B cell (primary cell): Measurements from ENCODE around the gene RAB8B. TPM values are rescaled to one million over a fixed set of nuclear protein-coding genes. Genes with fewer than 3 reads are reported as not detected.

Experiments
- ATAC-seq: fragments of 200-7000 bp; cut with Tn5 transposase; one replicate; pipeline ENCODE4 v1.10.0; 2021; ENCODE audit warnings: low read depth, mild to moderate bottlenecking, moderate number of reproducible peaks, moderate library complexity
- CTCF ChIA-PET: fragments of 350-600 bp; sonication (Branson Sonifier 250); formaldehyde crosslinking; loops from one replicate; lab custom pipeline; 2021; ENCODE audit warnings: antibody characterized with exemption, inconsistent platforms; lab: Charles Lee
- POLR2A ChIA-PET: fragments of 350-600 bp; sonication (Branson Sonifier 250); formaldehyde crosslinking; loops from one replicate; lab custom pipeline; 2021; ENCODE audit warnings: antibody characterized with exemption; lab: Charles Lee
- DNase-seq: peaks from one replicate; pipeline ENCODE4 v3.0.0; 2013
- H2AFZ ChIP-seq: 2 replicates; pipeline ENCODE4 v1.6.1; 2012; ENCODE audit warnings: mild to moderate bottlenecking, low read depth, low read length; ENCODE audit not compliant: insufficient read depth, poor library complexity, severe bottlenecking
- H3K27ac ChIP-seq, 2 donors: 1 replicate in 1 of 2; 2 replicates in 1 of 2; pipeline ENCODE4 v1.5.1; 2012 to 2013; ENCODE audit warnings: low read length in 2 of 2, mild to moderate bottlenecking in 2 of 2, moderate library complexity in 1 of 2
- H3K27me3 ChIP-seq, 4 experiments: fragments of 200-600 bp in 1 of 4; sonication (generic) in 1 of 4; replicated peaks in 1 of 4; 1 replicate in 2 of 4; 2 replicates in 2 of 4; pipeline versions ENCODE4 v1.6.1 to v1.7.0; 2013 to 2016; ENCODE audit warnings: low read length in 3 of 4, mild to moderate bottlenecking in 2 of 4, mixed read lengths in 1 of 4, moderate library complexity in 1 of 4; ENCODE audit not compliant: insufficient read depth in 4 of 4, control insufficient read depth in 3 of 4; ENCODE audit errors: control extremely low read depth in 1 of 4
- H3K36me3 ChIP-seq, 2 experiments: replicated peaks in 1 of 2; 1 replicate in 1 of 2; 2 replicates in 1 of 2; pipeline versions ENCODE4 v1.6.1 to v1.7.1; 2013; ENCODE audit warnings: low read length in 1 of 2; ENCODE audit not compliant: insufficient read depth in 2 of 2, control insufficient read depth in 1 of 2; ENCODE audit errors: control extremely low read depth in 1 of 2, extremely low read depth in 1 of 2
- H3K4me1 ChIP-seq, 2 donors: fragments of 200-600 bp in 1 of 2; sonication (generic) in 1 of 2; 1 replicate in 1 of 2; 2 replicates in 1 of 2; pipeline versions ENCODE4 v1.5.1 to v1.6.1; 2013 to 2017; ENCODE audit warnings: low read length in 2 of 2; ENCODE audit not compliant: control insufficient read depth in 2 of 2, insufficient read depth in 2 of 2
- H3K4me2 ChIP-seq: replicated peaks from 2 replicates; pipeline ENCODE3; 2012; ENCODE audit warnings: mild to moderate bottlenecking, low read depth, low read length; ENCODE audit not compliant: poor library complexity, severe bottlenecking
- H3K4me3 ChIP-seq, 5 experiments: fragments of 200-600 bp in 1 of 5; sonication (generic) in 1 of 5; 1 replicate in 3 of 5; 2 replicates in 2 of 5; pipeline versions ENCODE4 v1.5.1 to v1.7.0; 2011 to 2016; ENCODE audit warnings: low read length in 4 of 5, mild to moderate bottlenecking in 4 of 5, low read depth in 2 of 5, control low read depth in 1 of 5, moderate library complexity in 1 of 5; ENCODE audit not compliant: insufficient read depth in 1 of 5; ENCODE audit errors: control extremely low read depth in 1 of 5, extremely low read depth in 1 of 5
- H3K79me2 ChIP-seq: fragments of 200-600 bp; sonication (generic); one replicate; pipeline ENCODE4 v1.6.0; 2016; ENCODE audit warnings: low read length; ENCODE audit not compliant: control insufficient read depth, insufficient read depth
- H3K9ac ChIP-seq: fragments of 200-600 bp; sonication (generic); 2 replicates; pipeline ENCODE4 v1.6.1; 2017; ENCODE audit warnings: mild to moderate bottlenecking, low read length, moderate library complexity
- H3K9me3 ChIP-seq, 3 donors: one replicate each; pipeline versions ENCODE4 v1.6.1 to v1.7.1; 2013; ENCODE audit warnings: low read length in 2 of 3; ENCODE audit not compliant: control insufficient read depth in 2 of 3, insufficient read depth in 1 of 3; ENCODE audit errors: control extremely low read depth in 1 of 3
- H4K20me1 ChIP-seq: 2 replicates; pipeline ENCODE4 v1.6.0; 2012; ENCODE audit warnings: mild to moderate bottlenecking, low read length; ENCODE audit not compliant: insufficient read depth, control insufficient read depth, poor library complexity, severe bottlenecking
- H3K27ac Mint-ChIP-seq: one replicate; pipeline ENCODE4 v1.8.0; 2021; ENCODE audit warnings: mixed read lengths
- H3K27me3 Mint-ChIP-seq: one replicate; pipeline ENCODE4 v1.8.0; 2021; ENCODE audit warnings: mixed read lengths
- H3K4me1 Mint-ChIP-seq: one replicate; pipeline ENCODE4 v1.8.0; 2021; ENCODE audit warnings: mixed read lengths
- H3K4me3 Mint-ChIP-seq: one replicate; pipeline ENCODE4 v1.8.0; 2021; ENCODE audit warnings: mixed read lengths
- H3K9me3 Mint-ChIP-seq: one replicate; pipeline ENCODE4 v1.8.0; 2022; ENCODE audit warnings: mixed read lengths; ENCODE audit not compliant: insufficient read depth
- EZH2 ChIP-seq: IDR thresholded peaks from 2 replicates; pipeline ENCODE4 v1.6.1; 2012; ENCODE audit warnings: borderline replicate concordance, low read depth, mild to moderate bottlenecking, moderate library complexity, low read length; ENCODE audit not compliant: insufficient read depth, poor library complexity, severe bottlenecking
- WGBS: methylation state at CpG from one replicate; pipeline ENCODE4 v1.1.5; 2013; ENCODE audit warnings: missing lambda C conversion rate; ENCODE audit not compliant: insufficient coverage; 5-methylcytosine and 5-hydroxymethylcytosine counted together
- intact Hi-C: fragments of 100-400 bp; cut with micrococcal nuclease; formaldehyde crosslinking; loops from one replicate; pipeline ENCODE4 v1.10.0; 2022
- polyA plus RNA-seq: library from polyadenylated mRNA; depleted of rRNA; stranded (reverse); fragments of >200 nt; gene quantifications from 2 replicates; pipeline ENCODE4 v1.2.3, GENCODE V29; 2012
- total RNA-seq, 2 donors: library from RNA; stranded (reverse); fragments of 120-200 nt in 1 of 2; gene quantifications; 1 replicate in 1 of 2; 2 replicates in 1 of 2; pipeline versions ENCODE4 v1.2.3 to v1.2.4, GENCODE V29; 2013 to 2022
- TF ChIP-seq, protein P1 (sequence below): fragments of 200-600 bp; IDR thresholded peaks from one replicate; pipeline ENCODE4 v1.8.0; 2022; ENCODE audit warnings: antibody characterized with exemption, mild to moderate bottlenecking

RAB8B gene
- total and polyA plus RNA-seq, 2 donors (not counting 1 experiment from before 2014, with no cell fraction given), result 9.6 to 61.3 TPM

DNA sequence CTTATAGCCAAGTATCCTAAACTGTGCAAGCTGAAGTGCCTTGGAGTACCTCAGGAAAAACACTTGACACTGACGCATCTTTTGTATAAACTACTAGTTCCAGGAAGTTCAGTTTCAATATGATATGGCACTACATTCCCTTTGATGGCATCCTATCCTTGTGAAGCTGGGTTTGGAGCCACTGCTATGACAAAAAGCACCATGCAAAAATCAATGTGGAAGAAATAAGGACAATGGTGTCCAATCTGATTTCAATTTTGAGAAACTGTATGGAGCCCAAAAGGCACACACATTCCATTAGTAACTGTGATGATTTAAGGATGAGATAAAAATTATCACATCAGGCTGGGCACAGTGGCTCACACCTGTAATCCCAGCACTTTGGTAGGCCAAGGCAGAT lies 37.7 kb upstream of the RAB8B start:
- no peak overlapping the region for H3K27ac ChIP-seq
- no peak overlapping the region for H3K4me3 Mint-ChIP-seq

DNA sequence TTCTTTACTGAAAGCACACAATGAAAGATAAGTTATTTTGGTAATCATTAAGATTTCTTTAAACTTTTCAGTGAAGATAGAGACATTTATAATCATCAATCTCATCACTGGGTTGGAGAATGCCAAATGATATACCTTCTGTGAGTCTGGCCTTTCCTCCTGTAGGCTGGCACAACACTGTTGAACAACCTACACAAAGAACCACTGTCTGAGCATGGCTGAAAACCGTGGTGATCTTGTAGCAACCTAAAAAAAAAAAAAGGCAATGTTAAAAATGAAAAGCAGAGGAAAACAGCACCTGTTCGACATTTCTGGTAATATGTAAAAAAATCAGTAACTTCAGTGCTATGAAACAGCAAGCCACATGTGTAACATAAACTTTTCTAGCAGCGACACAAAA lies 33.9 kb upstream of the RAB8B start:
- H3K4me1 Mint-ChIP-seq, result peaks cover 23% of the 10 kb centered on the region
- H3K27me3 Mint-ChIP-seq, result no peaks in the 10 kb centered on the region
- DNase-seq (no peak), ATAC-seq (no peak)
- Histone ChIP-seq H3K9me3 (no peaks in the 10 kb centered on the region), H3K27me3 (no peaks in the 10 kb centered on the region), H3K4me3 (no peak overlapping the region), H3K79me2 (peaks cover 26% of the 10 kb centered on the region), H2AFZ (no peak overlapping the region), H3K4me1 (peaks cover 11% of the 10 kb centered on the region in 2 donors), H4K20me1 (no peaks in the 10 kb centered on the region), H3K27ac (no peak overlapping the region), H3K4me2 (no peak overlapping the region), H3K36me3 (peaks cover 4 to 25% of the 10 kb centered on the region in 2 experiments), H3K9ac (no peak overlapping the region)
- POLR2A ChIA-PET, result no interaction called here
- TF ChIP-seq, protein P1, sequence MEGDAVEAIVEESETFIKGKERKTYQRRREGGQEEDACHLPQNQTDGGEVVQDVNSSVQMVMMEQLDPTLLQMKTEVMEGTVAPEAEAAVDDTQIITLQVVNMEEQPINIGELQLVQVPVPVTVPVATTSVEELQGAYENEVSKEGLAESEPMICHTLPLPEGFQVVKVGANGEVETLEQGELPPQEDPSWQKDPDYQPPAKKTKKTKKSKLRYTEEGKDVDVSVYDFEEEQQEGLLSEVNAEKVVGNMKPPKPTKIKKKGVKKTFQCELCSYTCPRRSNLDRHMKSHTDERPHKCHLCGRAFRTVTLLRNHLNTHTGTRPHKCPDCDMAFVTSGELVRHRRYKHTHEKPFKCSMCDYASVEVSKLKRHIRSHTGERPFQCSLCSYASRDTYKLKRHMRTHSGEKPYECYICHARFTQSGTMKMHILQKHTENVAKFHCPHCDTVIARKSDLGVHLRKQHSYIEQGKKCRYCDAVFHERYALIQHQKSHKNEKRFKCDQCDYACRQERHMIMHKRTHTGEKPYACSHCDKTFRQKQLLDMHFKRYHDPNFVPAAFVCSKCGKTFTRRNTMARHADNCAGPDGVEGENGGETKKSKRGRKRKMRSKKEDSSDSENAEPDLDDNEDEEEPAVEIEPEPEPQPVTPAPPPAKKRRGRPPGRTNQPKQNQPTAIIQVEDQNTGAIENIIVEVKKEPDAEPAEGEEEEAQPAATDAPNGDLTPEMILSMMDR, result no peak
- TF ChIP-seq EZH2, result no peak
- H3K4me3 Mint-ChIP-seq, result peak overlapping the region; percentile 61
- intact Hi-C loops, result loop anchor here (5.0 kb wide), 1 partner anchor 87 kb away; no protein-coding TSS in a partner anchor
- peak overlapping the region; percentile 26 for H3K27ac Mint-ChIP-seq
- no CpG with 5 or more reads among the region's 3 CpGs for WGBS
- CTCF ChIA-PET, result no interaction called here
- no peaks in the 10 kb centered on the region for H3K9me3 Mint-ChIP-seq

More for the DNA sequence above, 37.7 kb upstream of the RAB8B start:
- Mint-ChIP-seq H3K4me1 (peaks cover 18% of the 10 kb centered on the region), H3K27ac (no peak overlapping the region), H3K9me3 (no peaks in the 10 kb centered on the region), H3K27me3 (no peaks in the 10 kb centered on the region)
- peaks cover 9% of the 10 kb centered on the region for H3K79me2 ChIP-seq
- intact Hi-C loops, result no loop called here
- no peak overlapping the region for H3K4me3 ChIP-seq
- CTCF ChIA-PET, result no interaction called here
- WGBS, result 80% methylated on average over 1 of the region's 1 CpG
- H3K27me3 ChIP-seq, result no peaks in the 10 kb centered on the region
- H4K20me1 ChIP-seq, result no peaks in the 10 kb centered on the region
- no peak for TF ChIP-seq EZH2
- TF ChIP-seq, protein P1, result no peak
- peaks cover 3 to 7% of the 10 kb centered on the region in 2 donors for H3K4me1 ChIP-seq
- H3K36me3 ChIP-seq, result peaks cover 4 to 28% of the 10 kb centered on the region in 2 experiments
- H3K9ac ChIP-seq, result no peak overlapping the region
- no peak overlapping the region for H3K4me2 ChIP-seq
- H2AFZ ChIP-seq, result no peak overlapping the region
- POLR2A ChIA-PET, result no interaction called here
- DNase-seq (no peak), ATAC-seq (no peak)
- H3K9me3 ChIP-seq, result no peaks in the 10 kb centered on the region
